Activated T-helper 17 cell treated with anti-CD3 and anti-CD28 coated beads, Interleukin-2, amount 50 U/mL, for 72 hours (primary cell): ENCODE data around the gene PPFIBP2. TPM values are rescaled to one million over a fixed set of nuclear protein-coding genes. Genes with fewer than 3 reads are reported as not detected.

Source experiments
- ATAC-seq: fragments of 150-1000 bp; cut with Tn5 transposase; replicated peaks from 2 replicates; pipeline ENCODE4 v1.10.0; 2021; ENCODE audit warnings: mild to moderate bottlenecking, moderate library complexity
- H3K27ac Mint-ChIP-seq: one replicate; pipeline ENCODE4 v1.8.0; 2022; ENCODE audit warnings: mixed read lengths
- H3K27me3 Mint-ChIP-seq: one replicate; pipeline ENCODE4 v1.8.0; 2022; ENCODE audit warnings: mixed read lengths
- H3K36me3 Mint-ChIP-seq: one replicate; pipeline ENCODE4 v1.8.0; 2022; ENCODE audit warnings: low read depth, mild to moderate bottlenecking, mixed read lengths
- H3K4me1 Mint-ChIP-seq: one replicate; pipeline ENCODE4 v1.8.0; 2022; ENCODE audit warnings: mixed read lengths
- H3K4me3 Mint-ChIP-seq: one replicate; pipeline ENCODE4 v1.8.0; 2022; ENCODE audit warnings: mild to moderate bottlenecking, mixed read lengths
- H3K9me3 Mint-ChIP-seq: one replicate; pipeline ENCODE4 v1.8.0; 2022; ENCODE audit warnings: mixed read lengths
- total RNA-seq, 2 donors: library from RNA; stranded (reverse); gene quantifications; one replicate each; pipeline ENCODE4 v1.2.3, GENCODE V29; 2022

Gene PPFIBP2
- total RNA-seq, 2 donors from 2014 or later = 4.2 to 11.1 TPM

- no peaks in the 10 kb centered on the region for H3K27me3 Mint-ChIP-seq
- no peak overlapping the region for H3K4me3 Mint-ChIP-seq
- H3K9me3 Mint-ChIP-seq = no peaks in the 10 kb centered on the region
- no peaks in the 10 kb centered on the region for H3K4me1 Mint-ChIP-seq
- H3K27ac Mint-ChIP-seq = no peak overlapping the region
- no peak for ATAC-seq
- H3K36me3 Mint-ChIP-seq = peaks cover 33% of the 10 kb centered on the region
Measured at GRCh38 chr11:7567311-7567710, 53.5 kb downstream of the PPFIBP2 start.

DNA sequence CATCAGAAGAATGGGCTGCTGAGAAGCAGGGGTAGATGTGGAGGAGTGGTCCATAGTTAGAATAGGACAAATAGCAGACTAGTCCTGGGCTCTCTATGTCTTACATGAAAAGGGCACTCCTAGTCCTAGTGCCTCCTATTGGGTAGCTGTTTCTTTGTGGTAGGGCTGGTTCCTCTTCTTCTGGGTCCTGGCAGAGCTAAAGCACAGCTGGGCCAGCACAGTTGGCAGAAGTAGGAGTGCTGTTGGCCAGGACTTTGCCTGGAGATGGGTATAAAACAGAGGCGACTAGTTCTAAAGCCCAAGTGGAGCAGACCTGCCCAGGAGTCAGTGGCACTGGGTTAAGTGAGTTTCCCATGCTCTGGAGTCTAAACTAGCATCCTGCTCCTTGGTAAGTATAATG, 55.2 kb downstream of the PPFIBP2 start:
- no peak for ATAC-seq
- H3K36me3 Mint-ChIP-seq = peaks cover 41% of the 10 kb centered on the region
- H3K4me1 Mint-ChIP-seq = no peaks in the 10 kb centered on the region
- no peaks in the 10 kb centered on the region for H3K9me3 Mint-ChIP-seq
- no peak overlapping the region for H3K4me3 Mint-ChIP-seq
- H3K27me3 Mint-ChIP-seq = no peaks in the 10 kb centered on the region
- H3K27ac Mint-ChIP-seq = no peak overlapping the region

DNA sequence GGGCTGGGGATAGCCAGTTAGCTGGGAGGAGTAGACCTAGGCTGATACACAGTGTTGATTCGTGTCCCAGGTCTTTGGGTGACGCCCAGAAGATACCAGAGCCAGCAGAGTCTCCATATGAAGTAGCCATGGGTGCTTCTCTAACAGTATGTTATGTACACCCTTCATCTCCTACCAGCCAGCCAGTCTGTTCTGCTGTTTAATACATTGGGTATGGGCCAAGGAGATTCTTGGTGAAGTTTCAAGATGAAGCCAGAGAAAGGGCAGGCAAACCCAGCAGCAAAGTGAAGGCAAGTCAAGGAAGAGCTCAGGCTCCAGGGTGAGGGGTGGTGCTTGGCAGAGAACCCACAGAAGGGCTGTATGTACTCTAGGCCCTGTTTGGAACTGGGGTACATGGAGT, 56.4 kb downstream of the PPFIBP2 start:
- Mint-ChIP-seq H3K4me3 (no peak overlapping the region), H3K4me1 (peaks cover 4% of the 10 kb centered on the region), H3K9me3 (no peaks in the 10 kb centered on the region), H3K27ac (peak overlapping the region; percentile 6), H3K36me3 (peaks cover 41% of the 10 kb centered on the region), H3K27me3 (no peaks in the 10 kb centered on the region)
- ATAC-seq = no peak

- Mint-ChIP-seq H3K27me3 (no peaks in the 10 kb centered on the region), H3K4me3 (no peak overlapping the region), H3K27ac (no peak overlapping the region), H3K9me3 (no peaks in the 10 kb centered on the region), H3K4me1 (peaks cover 12% of the 10 kb centered on the region), H3K36me3 (peaks cover 35% of the 10 kb centered on the region)
- no peak for ATAC-seq
Measured at GRCh38 chr11:7570938-7571521, 57.2 kb downstream of the PPFIBP2 start.

GRCh38 chr11:7571640-7572000, 57.8 kb downstream of the PPFIBP2 start:
- Mint-ChIP-seq H3K27me3 (no peaks in the 10 kb centered on the region), H3K4me1 (peaks cover 13% of the 10 kb centered on the region), H3K27ac (no peak overlapping the region), H3K9me3 (no peaks in the 10 kb centered on the region), H3K36me3 (peaks cover 29% of the 10 kb centered on the region), H3K4me3 (no peak overlapping the region)
- ATAC-seq = no peak

GRCh38 chr11:7572001-7572712, 58.4 kb downstream of the PPFIBP2 start:
- Mint-ChIP-seq H3K4me1 (peaks cover 16% of the 10 kb centered on the region), H3K36me3 (peaks cover 24% of the 10 kb centered on the region), H3K4me3 (no peak overlapping the region), H3K27ac (no peak overlapping the region), H3K9me3 (no peaks in the 10 kb centered on the region), H3K27me3 (no peaks in the 10 kb centered on the region)
- no peak for ATAC-seq

DNA sequence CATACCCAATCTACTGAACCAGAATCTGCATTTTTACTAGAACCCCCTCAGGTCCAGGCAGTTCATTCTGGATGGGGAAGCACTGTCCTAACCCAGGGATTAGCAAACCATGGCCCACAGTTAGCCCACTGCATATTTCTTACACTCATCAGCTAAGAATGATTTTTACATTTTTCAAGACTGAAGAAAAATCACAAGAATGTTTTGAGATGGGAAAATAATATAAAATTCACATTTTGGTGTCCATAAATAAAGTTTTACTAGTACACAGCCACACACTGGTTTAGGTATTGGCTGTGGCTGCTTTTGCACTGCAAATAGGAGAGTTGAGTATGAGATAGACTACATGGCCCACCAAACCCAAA, 59.4 kb downstream of the PPFIBP2 start:
- Mint-ChIP-seq H3K4me1 (peaks cover 26% of the 10 kb centered on the region), H3K9me3 (no peaks in the 10 kb centered on the region), H3K36me3 (peaks cover 15% of the 10 kb centered on the region), H3K27ac (no peak overlapping the region), H3K4me3 (no peak overlapping the region), H3K27me3 (no peaks in the 10 kb centered on the region)
- ATAC-seq = no peak

GRCh38 chr11:7573558-7574296, 59.9 kb downstream of the PPFIBP2 start:
- Mint-ChIP-seq H3K4me3 (no peak overlapping the region), H3K27ac (no peak overlapping the region), H3K27me3 (no peaks in the 10 kb centered on the region), H3K4me1 (peaks cover 32% of the 10 kb centered on the region), H3K9me3 (no peaks in the 10 kb centered on the region), H3K36me3 (peaks cover 9% of the 10 kb centered on the region)
- no peak for ATAC-seq

GRCh38 chr11:7574491-7575130, 60.8 kb downstream of the PPFIBP2 start:
- H3K4me3 Mint-ChIP-seq = no peak overlapping the region
- no peak overlapping the region for H3K27ac Mint-ChIP-seq
- H3K36me3 Mint-ChIP-seq = peaks cover 8% of the 10 kb centered on the region
- peaks cover 34% of the 10 kb centered on the region for H3K4me1 Mint-ChIP-seq
- H3K9me3 Mint-ChIP-seq = no peaks in the 10 kb centered on the region
- no peak for ATAC-seq
- no peaks in the 10 kb centered on the region for H3K27me3 Mint-ChIP-seq

DNA sequence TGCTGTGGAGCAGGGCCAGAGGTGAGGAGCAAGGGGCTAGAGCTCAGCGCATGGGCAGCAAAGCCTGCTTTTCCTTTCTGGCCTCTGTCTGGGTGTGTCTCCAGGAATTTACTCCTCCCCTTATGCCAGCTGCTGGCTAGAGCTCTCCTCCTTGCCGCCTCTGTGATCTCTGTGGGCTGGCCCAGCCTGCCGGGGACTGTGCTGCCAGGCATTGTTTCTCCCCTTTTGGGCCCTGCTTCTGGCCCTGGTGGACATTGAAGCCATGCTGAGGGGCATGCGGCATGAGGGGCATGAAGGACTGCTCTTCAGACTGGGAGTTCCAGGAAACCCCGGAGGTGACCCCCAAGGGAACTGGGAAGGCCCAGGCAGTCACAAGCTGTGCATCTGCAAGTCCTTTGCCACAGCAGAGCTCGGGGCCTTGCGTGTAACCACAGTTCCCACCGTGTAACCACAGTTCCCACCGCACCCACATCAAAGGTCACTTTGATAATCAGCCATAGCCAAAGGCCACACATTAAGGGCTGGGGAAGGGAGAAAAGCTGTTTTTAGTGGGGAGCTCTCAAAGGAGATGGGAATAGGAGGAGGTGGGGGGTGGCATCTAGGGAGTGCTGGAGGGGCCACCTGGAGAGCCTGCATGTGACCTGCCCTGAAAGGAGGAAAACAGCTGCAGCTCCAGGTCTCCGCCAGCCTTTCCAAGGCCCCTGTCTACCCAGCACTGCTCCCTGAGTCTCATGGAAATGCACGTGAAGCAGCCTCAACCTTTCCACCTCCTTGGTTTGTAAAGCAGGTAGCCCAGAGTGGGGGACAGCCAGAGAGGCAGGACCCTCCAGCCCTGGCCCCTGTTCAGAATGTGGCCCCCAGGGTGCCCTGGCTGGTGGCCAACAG, 62.3 kb downstream of the PPFIBP2 start:
- no peak overlapping the region for H3K27ac Mint-ChIP-seq
- peaks cover 8% of the 10 kb centered on the region for H3K36me3 Mint-ChIP-seq

DNA sequence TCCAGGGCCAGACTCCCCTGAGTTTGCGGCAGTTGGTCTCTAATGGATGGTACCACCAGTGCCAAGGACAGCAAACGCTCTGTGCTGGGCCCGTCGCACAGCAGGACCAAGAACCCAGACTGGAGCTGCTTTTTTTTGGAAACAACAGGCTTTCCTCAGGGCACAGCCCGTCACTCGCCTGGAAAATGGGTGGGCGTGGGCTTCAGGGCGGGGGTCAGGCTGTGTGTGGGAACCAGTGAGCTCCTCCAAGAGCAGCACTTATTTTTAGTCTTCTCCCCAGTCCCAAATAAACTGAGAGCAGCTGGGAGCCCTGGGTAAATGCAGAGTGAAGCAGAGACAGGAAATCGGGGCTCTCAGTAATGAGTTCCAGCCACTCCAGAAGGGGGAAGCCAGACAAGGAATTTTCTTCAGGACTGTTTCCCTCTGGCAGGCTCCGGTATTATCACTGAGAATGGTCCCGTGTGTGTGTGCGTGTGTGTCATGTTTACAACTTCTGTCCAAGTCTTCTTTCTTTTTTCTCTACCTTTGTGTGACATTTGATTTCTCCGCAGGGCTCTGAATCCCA, 63.0 kb downstream of the PPFIBP2 start:
- H3K9me3 Mint-ChIP-seq = no peaks in the 10 kb centered on the region
- no peaks in the 10 kb centered on the region for H3K27me3 Mint-ChIP-seq
- H3K4me3 Mint-ChIP-seq = peak overlapping the region; percentile 75
- H3K27ac Mint-ChIP-seq = peak overlapping the region; percentile 84
- H3K36me3 Mint-ChIP-seq = peaks cover 8% of the 10 kb centered on the region
- ATAC-seq = no peak
- H3K4me1 Mint-ChIP-seq = peaks cover 34% of the 10 kb centered on the region

More for the DNA sequence above, 62.3 kb downstream of the PPFIBP2 start:
- Mint-ChIP-seq H3K9me3 (no peaks in the 10 kb centered on the region), H3K27me3 (no peaks in the 10 kb centered on the region), H3K4me1 (peaks cover 34% of the 10 kb centered on the region), H3K4me3 (peak overlapping the region; percentile 75)
- peak; percentile 30 for ATAC-seq

GRCh38 chr11:7577291-7578190, 63.7 kb downstream of the PPFIBP2 start:
- Mint-ChIP-seq H3K27ac (peak overlapping the region; percentile 84), H3K27me3 (no peaks in the 10 kb centered on the region), H3K36me3 (peaks cover 8% of the 10 kb centered on the region), H3K9me3 (no peaks in the 10 kb centered on the region), H3K4me3 (peak overlapping the region; percentile 75), H3K4me1 (peaks cover 34% of the 10 kb centered on the region)
- peak; percentile 56 for ATAC-seq
